ENCODE results near the gene MACROH2A1.

MACROH2A1 gene

GRCh38 chr5:135398855-135399793, at the start of gene MACROH2A1:
TSS of gene MACROH2A1 (minus strand) at chr5:135399231. CDS start at chr5:135389093, 10,138 bp downstream.
- Histone ChIP-seq H3K4me3 (ENCODE audit: insufficient read length, low read depth) (peak within 1 kb of the TSS; percentile 56), H3K9ac (ENCODE audit: insufficient read length, low read depth) (peak within 1 kb of the TSS; percentile 83), H3K4me1 (ENCODE audit: insufficient read depth, insufficient read length) (no peaks in the 10 kb centered on the region), H3K36me3 (ENCODE audit: insufficient read depth, insufficient read length, low read length) (peaks cover 4% of the 10 kb centered on the region), H3K27me3 (ENCODE audit: insufficient read depth, insufficient read length) (peaks cover 70% of the 10 kb centered on the region), H3K9me3 (ENCODE audit: insufficient read depth, low read length) (no peaks in the 10 kb centered on the region)
- DNase-seq (ENCODE audit: low read depth, low spot score), result peak; percentile 49
- TF ChIP-seq ZNF274 (IDR thresholded peaks at IDR 0.05; ENCODE audit: low read depth, low read length) (no peak), YY1 (IDR thresholded peaks at IDR 0.05; ENCODE audit: insufficient read depth, insufficient read length) (no peak), SUZ12 (IDR thresholded peaks at IDR 0.05; ENCODE audit: extremely low read depth, insufficient read depth, insufficient read length) (no peak)

GRCh38 chr5:135448071-135448739, 49.2 kb upstream of the MACROH2A1 start:
- H3K4me3 ChIP-seq (ENCODE audit: insufficient read length, low read depth), result no peak overlapping the region
- no peak overlapping the region for H3K9ac ChIP-seq (ENCODE audit: insufficient read length, low read depth)
- peaks cover 4% of the 10 kb centered on the region for H3K4me1 ChIP-seq (ENCODE audit: insufficient read depth, insufficient read length)
- peak; percentile 25 for DNase-seq (ENCODE audit: low read depth, low spot score)
- H3K9me3 ChIP-seq (ENCODE audit: insufficient read depth, low read length), result no peaks in the 10 kb centered on the region
- no peaks in the 10 kb centered on the region for H3K36me3 ChIP-seq (ENCODE audit: insufficient read depth, insufficient read length, low read length)
- TF ChIP-seq ZNF274 (IDR thresholded peaks at IDR 0.05; ENCODE audit: low read depth, low read length) (no peak), YY1 (IDR thresholded peaks at IDR 0.05; ENCODE audit: insufficient read depth, insufficient read length) (no peak), SUZ12 (IDR thresholded peaks at IDR 0.05; ENCODE audit: extremely low read depth, insufficient read depth, insufficient read length) (no peak)
- peaks cover 17% of the 10 kb centered on the region for H3K27me3 ChIP-seq (ENCODE audit: insufficient read depth, insufficient read length)

GRCh38 chr5:135447298-135447929, 48.4 kb upstream of the MACROH2A1 start, which contains the start of gene DCANP1:
TSS of gene DCANP1 (minus strand) at chr5:135447348. CDS start at chr5:135447108, 240 bp downstream.
- Histone ChIP-seq H3K4me3 (ENCODE audit: insufficient read length, low read depth) (no peak within 1 kb of the TSS), H3K9ac (ENCODE audit: insufficient read length, low read depth) (no peak within 1 kb of the TSS), H3K9me3 (ENCODE audit: insufficient read depth, low read length) (no peaks in the 10 kb centered on the region), H3K36me3 (ENCODE audit: insufficient read depth, insufficient read length, low read length) (no peaks in the 10 kb centered on the region), H3K4me1 (ENCODE audit: insufficient read depth, insufficient read length) (peaks cover 6% of the 10 kb centered on the region), H3K27me3 (ENCODE audit: insufficient read depth, insufficient read length) (peaks cover 17% of the 10 kb centered on the region)
- TF ChIP-seq ZNF274 (IDR thresholded peaks at IDR 0.05; ENCODE audit: low read depth, low read length), result no peak
- DNase-seq (ENCODE audit: low read depth, low spot score), result no peak

- no peak overlapping the region for H3K4me3 ChIP-seq (ENCODE audit: insufficient read length, low read depth)
- TF ChIP-seq YY1 (IDR thresholded peaks at IDR 0.05; ENCODE audit: insufficient read depth, insufficient read length), result no peak
- TF ChIP-seq SUZ12 (IDR thresholded peaks at IDR 0.05; ENCODE audit: extremely low read depth, insufficient read depth, insufficient read length), result no peak
- TF ChIP-seq ZNF274 (IDR thresholded peaks at IDR 0.05; ENCODE audit: low read depth, low read length), result no peak
- DNase-seq (ENCODE audit: low read depth, low spot score), result no peak
- H3K36me3 ChIP-seq (ENCODE audit: insufficient read depth, insufficient read length, low read length), result no peaks in the 10 kb centered on the region
- H3K27me3 ChIP-seq (ENCODE audit: insufficient read depth, insufficient read length), result peaks cover 17% of the 10 kb centered on the region
- H3K4me1 ChIP-seq (ENCODE audit: insufficient read depth, insufficient read length), result peaks cover 7% of the 10 kb centered on the region
- H3K9me3 ChIP-seq (ENCODE audit: insufficient read depth, low read length), result no peaks in the 10 kb centered on the region
- no peak overlapping the region for H3K9ac ChIP-seq (ENCODE audit: insufficient read length, low read depth)
Observed at GRCh38 chr5:135446615-135447014, 47.6 kb upstream of the MACROH2A1 start.

GRCh38 chr5:135446206-135446605, 47.2 kb upstream of the MACROH2A1 start:
- Histone ChIP-seq H3K27me3 (ENCODE audit: insufficient read depth, insufficient read length) (peaks cover 17% of the 10 kb centered on the region), H3K4me3 (ENCODE audit: insufficient read length, low read depth) (no peak overlapping the region), H3K9ac (ENCODE audit: insufficient read length, low read depth) (no peak overlapping the region), H3K9me3 (ENCODE audit: insufficient read depth, low read length) (no peaks in the 10 kb centered on the region), H3K4me1 (ENCODE audit: insufficient read depth, insufficient read length) (peaks cover 7% of the 10 kb centered on the region), H3K36me3 (ENCODE audit: insufficient read depth, insufficient read length, low read length) (no peaks in the 10 kb centered on the region)
- no peak for DNase-seq (ENCODE audit: low read depth, low spot score)
- no peak for TF ChIP-seq YY1 (IDR thresholded peaks at IDR 0.05; ENCODE audit: insufficient read depth, insufficient read length)
- no peak for TF ChIP-seq SUZ12 (IDR thresholded peaks at IDR 0.05; ENCODE audit: extremely low read depth, insufficient read depth, insufficient read length)
- no peak for TF ChIP-seq ZNF274 (IDR thresholded peaks at IDR 0.05; ENCODE audit: low read depth, low read length)

GRCh38 chr5:135445306-135445985, 46.4 kb upstream of the MACROH2A1 start:
- TF ChIP-seq SUZ12 (IDR thresholded peaks at IDR 0.05; ENCODE audit: extremely low read depth, insufficient read depth, insufficient read length) (no peak), YY1 (IDR thresholded peaks at IDR 0.05; ENCODE audit: insufficient read depth, insufficient read length) (no peak), ZNF274 (IDR thresholded peaks at IDR 0.05; ENCODE audit: low read depth, low read length) (no peak)
- no peak overlapping the region for H3K9ac ChIP-seq (ENCODE audit: insufficient read length, low read depth)
- no peak overlapping the region for H3K4me3 ChIP-seq (ENCODE audit: insufficient read length, low read depth)
- no peaks in the 10 kb centered on the region for H3K36me3 ChIP-seq (ENCODE audit: insufficient read depth, insufficient read length, low read length)
- H3K27me3 ChIP-seq (ENCODE audit: insufficient read depth, insufficient read length), result peaks cover 17% of the 10 kb centered on the region
- H3K9me3 ChIP-seq (ENCODE audit: insufficient read depth, low read length), result no peaks in the 10 kb centered on the region
- DNase-seq (ENCODE audit: low read depth, low spot score), result no peak
- H3K4me1 ChIP-seq (ENCODE audit: insufficient read depth, insufficient read length), result peaks cover 7% of the 10 kb centered on the region
